IPS DF 4.7 (cell line): ENCODE results near the gene FLT3.
A peak's percentile ranks its signal among the peaks of the same experiment; 100 is the strongest.
"Not testable (repeated sequence)": the region's sequence is repeated elsewhere in the genome, so short reads cannot be mapped to it uniquely, and the experiment has no call there.

ENCODE experiments used
- DNase-seq: peaks from one replicate; pipeline ENCODE4 v3.0.0-alpha.2; 2013; ENCODE audit warnings: low spot score; ENCODE audit errors: extremely low read depth

FLT3 gene

GRCh38 chr13:28099396-28100149 lies 803 bp downstream of the FLT3 start:
- no peak for DNase-seq

- no peak for DNase-seq
These were observed 2.9 kb downstream of the FLT3 start for GRCh38 chr13:28097503-28097902.

- no peak for DNase-seq
These were observed 6.1 kb downstream of the FLT3 start for GRCh38 chr13:28094306-28094705.

- no peak for DNase-seq
These were observed 6.5 kb downstream of the FLT3 start for GRCh38 chr13:28093881-28094280.

GRCh38 chr13:28092431-28092830 lies 7.9 kb downstream of the FLT3 start:
- no peak for DNase-seq

- DNase-seq, result no peak
These were observed 11.3 kb downstream of the FLT3 start for GRCh38 chr13:28089065-28089464.

GRCh38 chr13:28077820-28078219 lies 22.6 kb downstream of the FLT3 start:
- not testable (repeated sequence) for DNase-seq

- DNase-seq, result no peak
These were observed 23.1 kb downstream of the FLT3 start for GRCh38 chr13:28077231-28077630.

GRCh38 chr13:28071424-28071823 lies 29.0 kb downstream of the FLT3 start:
- no peak for DNase-seq

GRCh38 chr13:28067491-28067890 lies 32.9 kb downstream of the FLT3 start:
- DNase-seq, result no peak

- DNase-seq, result peak; percentile 22
These were observed 41.3 kb downstream of the FLT3 start for GRCh38 chr13:28058866-28059613.

GRCh38 chr13:28056970-28057712 lies 43.2 kb downstream of the FLT3 start:
- DNase-seq, result no peak

- no peak for DNase-seq
These were observed 44.0 kb downstream of the FLT3 start for GRCh38 chr13:28056426-28056825.

GRCh38 chr13:28055357-28055756 lies 45.0 kb downstream of the FLT3 start:
- no peak for DNase-seq

- DNase-seq, result no peak
These were observed 47.4 kb downstream of the FLT3 start for GRCh38 chr13:28052945-28053344.

GRCh38 chr13:28049880-28050875 lies 50.2 kb downstream of the FLT3 start:
- peak; percentile 44 for DNase-seq

GRCh38 chr13:28049215-28049614 lies 51.2 kb downstream of the FLT3 start:
- DNase-seq, result no peak

GRCh38 chr13:28048768-28049167 lies 51.6 kb downstream of the FLT3 start:
- no peak for DNase-seq

- no peak for DNase-seq
These were observed 52.5 kb downstream of the FLT3 start for GRCh38 chr13:28047757-28048388.

GRCh38 chr13:28046981-28047380 lies 53.4 kb downstream of the FLT3 start:
- DNase-seq, result no peak
